ENCODE measurements around the gene KCNJ9. TPM values are rescaled to one million over a fixed set of nuclear protein-coding genes. Genes with fewer than 3 reads are reported as not detected.

KCNJ9 gene
- total RNA-seq, 6 experiments from 2014 or later, result not detected

GRCh38 chr1:160052936-160053335, 28.4 kb upstream of the KCNJ9 start:
- peaks cover 58% of the 10 kb centered on the region for H3K27me3 Mint-ChIP-seq (ENCODE audit: insufficient read depth)
- no peaks in the 10 kb centered on the region for H3K36me3 Mint-ChIP-seq (ENCODE audit: low read depth)
- TF ChIP-seq, protein P1, sequence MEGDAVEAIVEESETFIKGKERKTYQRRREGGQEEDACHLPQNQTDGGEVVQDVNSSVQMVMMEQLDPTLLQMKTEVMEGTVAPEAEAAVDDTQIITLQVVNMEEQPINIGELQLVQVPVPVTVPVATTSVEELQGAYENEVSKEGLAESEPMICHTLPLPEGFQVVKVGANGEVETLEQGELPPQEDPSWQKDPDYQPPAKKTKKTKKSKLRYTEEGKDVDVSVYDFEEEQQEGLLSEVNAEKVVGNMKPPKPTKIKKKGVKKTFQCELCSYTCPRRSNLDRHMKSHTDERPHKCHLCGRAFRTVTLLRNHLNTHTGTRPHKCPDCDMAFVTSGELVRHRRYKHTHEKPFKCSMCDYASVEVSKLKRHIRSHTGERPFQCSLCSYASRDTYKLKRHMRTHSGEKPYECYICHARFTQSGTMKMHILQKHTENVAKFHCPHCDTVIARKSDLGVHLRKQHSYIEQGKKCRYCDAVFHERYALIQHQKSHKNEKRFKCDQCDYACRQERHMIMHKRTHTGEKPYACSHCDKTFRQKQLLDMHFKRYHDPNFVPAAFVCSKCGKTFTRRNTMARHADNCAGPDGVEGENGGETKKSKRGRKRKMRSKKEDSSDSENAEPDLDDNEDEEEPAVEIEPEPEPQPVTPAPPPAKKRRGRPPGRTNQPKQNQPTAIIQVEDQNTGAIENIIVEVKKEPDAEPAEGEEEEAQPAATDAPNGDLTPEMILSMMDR (IDR thresholded peaks at IDR 0.05), result no peak
- H3K4me3 Mint-ChIP-seq, result no peak overlapping the region
- DNase-seq, result no peak
- peaks cover 6% of the 10 kb centered on the region for H3K4me1 Mint-ChIP-seq (ENCODE audit: low read depth)
- no peaks in the 10 kb centered on the region for H3K9me3 Mint-ChIP-seq
- no peak overlapping the region for H3K27ac Mint-ChIP-seq

DNA sequence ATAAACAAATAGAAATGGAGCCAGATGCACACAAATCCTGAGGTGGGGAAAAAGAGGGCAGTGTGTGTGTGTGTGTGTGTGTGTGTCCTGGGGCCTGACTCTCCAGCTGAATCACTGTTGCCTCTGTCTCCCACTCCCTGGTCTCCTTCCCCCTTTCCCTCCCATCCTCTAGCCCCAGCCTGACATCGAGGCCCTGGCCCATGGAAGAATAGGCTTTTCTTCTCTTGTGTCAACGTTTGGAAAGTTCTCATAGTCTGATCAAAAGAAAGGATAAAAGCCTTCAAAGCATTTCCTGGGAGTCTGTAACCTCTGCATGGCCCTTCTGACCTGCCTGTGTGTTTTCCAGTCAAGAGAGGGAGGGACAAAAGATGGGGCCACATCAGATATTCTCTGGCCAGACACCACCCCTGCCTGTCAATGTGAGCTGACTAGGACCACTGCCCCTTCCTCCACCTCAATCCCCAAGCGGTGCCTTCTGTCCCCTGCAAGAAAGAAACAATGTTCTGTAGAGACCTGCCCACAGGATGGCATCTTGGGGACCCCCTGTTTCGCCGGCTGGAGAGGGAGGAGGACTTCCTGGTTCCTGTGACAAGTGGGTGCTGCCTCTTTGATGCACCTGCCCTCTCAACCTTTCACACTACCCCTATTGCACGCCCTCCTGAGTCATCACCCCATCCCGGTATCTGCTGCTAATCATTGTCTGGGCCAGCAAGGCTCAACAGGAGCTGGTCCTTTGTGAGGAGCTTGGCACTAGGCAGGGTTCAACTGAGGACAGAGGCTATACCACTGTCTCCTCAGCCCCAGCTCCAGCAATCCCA, 27.6 kb upstream of the KCNJ9 start:
- H3K36me3 Mint-ChIP-seq (ENCODE audit: low read depth), result no peaks in the 10 kb centered on the region
- no peak overlapping the region for H3K27ac Mint-ChIP-seq
- TF ChIP-seq, protein P1 (IDR thresholded peaks at IDR 0.05), result no peak
- H3K4me1 Mint-ChIP-seq (ENCODE audit: low read depth), result peaks cover 2% of the 10 kb centered on the region
- no peak overlapping the region for H3K4me3 Mint-ChIP-seq
- H3K27me3 Mint-ChIP-seq (ENCODE audit: insufficient read depth), result peaks cover 61% of the 10 kb centered on the region
- DNase-seq, result no peak
- no peaks in the 10 kb centered on the region for H3K9me3 Mint-ChIP-seq

- TF ChIP-seq, protein P1 (IDR thresholded peaks at IDR 0.05), result no peak
- no peak overlapping the region for H3K4me3 Mint-ChIP-seq
- H3K9me3 Mint-ChIP-seq, result no peaks in the 10 kb centered on the region
- H3K27me3 Mint-ChIP-seq (ENCODE audit: insufficient read depth), result peaks cover 67% of the 10 kb centered on the region
- no peaks in the 10 kb centered on the region for H3K4me1 Mint-ChIP-seq (ENCODE audit: low read depth)
- H3K27ac Mint-ChIP-seq, result no peak overlapping the region
- no peak for DNase-seq
- H3K36me3 Mint-ChIP-seq (ENCODE audit: low read depth), result no peaks in the 10 kb centered on the region
These were observed 24.6 kb upstream of the KCNJ9 start for GRCh38 chr1:160056648-160057169.

DNA sequence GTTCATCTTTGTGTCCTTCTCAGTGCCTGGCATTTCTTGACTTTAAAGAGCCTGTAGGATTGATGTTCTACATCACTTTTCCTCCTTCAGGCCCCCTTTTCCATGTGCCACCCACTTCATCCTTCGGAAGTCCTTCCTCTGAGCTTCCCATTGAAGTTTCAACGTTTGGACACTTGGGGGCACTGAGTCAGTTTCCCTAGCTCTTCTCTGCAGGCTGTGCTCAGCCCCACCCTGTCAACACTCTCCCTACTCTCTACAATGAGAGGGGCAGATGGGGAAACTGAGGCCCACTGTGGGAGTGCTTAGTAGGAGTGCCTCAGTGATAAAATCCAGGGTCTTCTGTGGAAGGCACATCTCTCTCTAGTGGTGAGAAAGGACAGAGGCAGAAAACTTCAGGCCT, 23.3 kb upstream of the KCNJ9 start:
- H3K9me3 Mint-ChIP-seq, result no peaks in the 10 kb centered on the region
- H3K4me3 Mint-ChIP-seq, result no peak overlapping the region
- H3K27me3 Mint-ChIP-seq (ENCODE audit: insufficient read depth), result peaks cover 64% of the 10 kb centered on the region
- TF ChIP-seq, protein P1 (IDR thresholded peaks at IDR 0.05), result peak; percentile 63
- no peaks in the 10 kb centered on the region for H3K4me1 Mint-ChIP-seq (ENCODE audit: low read depth)
- H3K27ac Mint-ChIP-seq, result no peak overlapping the region
- H3K36me3 Mint-ChIP-seq (ENCODE audit: low read depth), result no peaks in the 10 kb centered on the region
- no peak for DNase-seq

GRCh38 chr1:160061369-160062229, 19.7 kb upstream of the KCNJ9 start:
- Mint-ChIP-seq H3K4me3 (no peak overlapping the region), H3K36me3 (ENCODE audit: low read depth) (no peaks in the 10 kb centered on the region), H3K27ac (no peak overlapping the region), H3K27me3 (ENCODE audit: insufficient read depth) (peaks cover 59% of the 10 kb centered on the region), H3K4me1 (ENCODE audit: low read depth) (no peaks in the 10 kb centered on the region), H3K9me3 (no peaks in the 10 kb centered on the region)
- TF ChIP-seq, protein P1 (IDR thresholded peaks at IDR 0.05), result no peak
- DNase-seq, result no peak
